Chondrocyte (in vitro differentiated cells): ENCODE measurements around the gene ZSWIM3. TPM values are rescaled to one million over a fixed set of nuclear protein-coding genes. Genes with fewer than 3 reads are reported as not detected.

Source experiments
- DNase-seq: peaks from one replicate; pipeline ENCODE4 v3.0.0; 2021; ENCODE audit warnings: mixed read lengths, low spot score
- H3K27ac Mint-ChIP-seq: one replicate; pipeline ENCODE4 v1.8.0; 2021; ENCODE audit warnings: mild to moderate bottlenecking, moderate library complexity, mixed read lengths; ENCODE audit not compliant: unreplicated experiment
- H3K27me3 Mint-ChIP-seq: 2 replicates; pipeline ENCODE4 v1.8.0; 2021; ENCODE audit warnings: low read depth, mixed read lengths
- H3K36me3 Mint-ChIP-seq: 2 replicates; pipeline ENCODE4 v1.8.0; 2021; ENCODE audit warnings: low read depth, mixed read lengths
- H3K4me1 Mint-ChIP-seq: 2 replicates; pipeline ENCODE4 v1.8.0; 2021; ENCODE audit warnings: low read depth, mild to moderate bottlenecking, mixed read lengths
- H3K4me3 Mint-ChIP-seq: one replicate; pipeline ENCODE4 v1.8.0; 2021; ENCODE audit warnings: mild to moderate bottlenecking, moderate library complexity, mixed read lengths; ENCODE audit not compliant: unreplicated experiment
- H3K9me3 Mint-ChIP-seq: 2 replicates; pipeline ENCODE4 v1.8.0; 2021; ENCODE audit warnings: low read depth, mixed read lengths
- total RNA-seq: library from RNA; stranded (reverse); gene quantifications from 3 replicates; pipeline ENCODE4 v1.2.1, GENCODE V29; 2021
- TF ChIP-seq, protein P1 (sequence below): fragments of 200-600 bp; sonication (generic); IDR thresholded peaks from 2 replicates; pipeline ENCODE4 v1.5.0; 2021; ENCODE audit warnings: antibody characterized with exemption, mild to moderate bottlenecking, moderate library complexity

Gene ZSWIM3
- total RNA-seq, 1 donor from 2014 or later = 3.9 TPM

DNA sequence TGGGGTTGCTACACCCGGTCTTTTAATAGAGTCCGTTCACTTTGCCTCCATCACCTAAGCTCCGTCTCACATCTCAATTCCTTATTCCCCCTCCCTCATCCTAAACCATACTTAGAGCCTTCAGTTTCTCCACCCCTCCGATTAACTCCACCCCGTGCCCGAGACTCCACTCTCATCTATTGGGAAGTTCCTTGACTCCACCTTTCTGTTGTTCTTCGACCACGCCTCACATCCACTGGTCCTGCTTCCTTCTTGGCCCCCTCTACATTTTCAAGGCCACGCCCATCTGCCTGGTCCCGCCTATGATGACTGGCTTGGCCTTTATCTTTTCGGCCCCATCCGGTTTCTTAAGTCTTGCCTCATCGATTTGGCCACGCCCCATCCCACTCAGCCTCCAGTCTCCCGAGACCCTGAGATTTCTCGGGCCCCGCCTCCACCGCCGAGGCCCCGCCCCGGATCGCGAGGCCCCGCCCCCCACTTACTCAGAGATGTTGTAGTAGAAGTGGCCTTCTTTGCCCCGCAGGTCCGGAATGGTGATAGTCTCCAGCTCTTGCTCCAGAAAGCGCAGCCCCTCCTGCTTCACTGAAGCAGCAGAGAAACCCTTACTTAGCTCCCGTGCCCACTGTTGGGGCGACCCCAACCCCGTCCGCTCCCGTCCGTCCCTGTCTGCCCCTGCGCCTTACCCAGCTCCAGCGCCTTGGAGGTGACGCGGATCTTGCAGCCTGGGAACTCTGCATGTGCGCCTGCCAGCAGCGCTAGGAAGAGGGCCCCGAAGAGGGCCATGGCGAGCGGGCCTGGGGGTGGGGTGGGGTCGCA, 53.5 kb downstream of the ZSWIM3 start:
- peaks cover 6% of the 10 kb centered on the region for H3K36me3 Mint-ChIP-seq
- H3K4me3 Mint-ChIP-seq = peak overlapping the region; percentile 79
- peak; percentile 97 for DNase-seq
- no peaks in the 10 kb centered on the region for H3K27me3 Mint-ChIP-seq
- TF ChIP-seq, protein P1, sequence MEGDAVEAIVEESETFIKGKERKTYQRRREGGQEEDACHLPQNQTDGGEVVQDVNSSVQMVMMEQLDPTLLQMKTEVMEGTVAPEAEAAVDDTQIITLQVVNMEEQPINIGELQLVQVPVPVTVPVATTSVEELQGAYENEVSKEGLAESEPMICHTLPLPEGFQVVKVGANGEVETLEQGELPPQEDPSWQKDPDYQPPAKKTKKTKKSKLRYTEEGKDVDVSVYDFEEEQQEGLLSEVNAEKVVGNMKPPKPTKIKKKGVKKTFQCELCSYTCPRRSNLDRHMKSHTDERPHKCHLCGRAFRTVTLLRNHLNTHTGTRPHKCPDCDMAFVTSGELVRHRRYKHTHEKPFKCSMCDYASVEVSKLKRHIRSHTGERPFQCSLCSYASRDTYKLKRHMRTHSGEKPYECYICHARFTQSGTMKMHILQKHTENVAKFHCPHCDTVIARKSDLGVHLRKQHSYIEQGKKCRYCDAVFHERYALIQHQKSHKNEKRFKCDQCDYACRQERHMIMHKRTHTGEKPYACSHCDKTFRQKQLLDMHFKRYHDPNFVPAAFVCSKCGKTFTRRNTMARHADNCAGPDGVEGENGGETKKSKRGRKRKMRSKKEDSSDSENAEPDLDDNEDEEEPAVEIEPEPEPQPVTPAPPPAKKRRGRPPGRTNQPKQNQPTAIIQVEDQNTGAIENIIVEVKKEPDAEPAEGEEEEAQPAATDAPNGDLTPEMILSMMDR = no peak
- peaks cover 25% of the 10 kb centered on the region for H3K4me1 Mint-ChIP-seq
- no peaks in the 10 kb centered on the region for H3K9me3 Mint-ChIP-seq
- H3K27ac Mint-ChIP-seq = peak overlapping the region; percentile 94

DNA sequence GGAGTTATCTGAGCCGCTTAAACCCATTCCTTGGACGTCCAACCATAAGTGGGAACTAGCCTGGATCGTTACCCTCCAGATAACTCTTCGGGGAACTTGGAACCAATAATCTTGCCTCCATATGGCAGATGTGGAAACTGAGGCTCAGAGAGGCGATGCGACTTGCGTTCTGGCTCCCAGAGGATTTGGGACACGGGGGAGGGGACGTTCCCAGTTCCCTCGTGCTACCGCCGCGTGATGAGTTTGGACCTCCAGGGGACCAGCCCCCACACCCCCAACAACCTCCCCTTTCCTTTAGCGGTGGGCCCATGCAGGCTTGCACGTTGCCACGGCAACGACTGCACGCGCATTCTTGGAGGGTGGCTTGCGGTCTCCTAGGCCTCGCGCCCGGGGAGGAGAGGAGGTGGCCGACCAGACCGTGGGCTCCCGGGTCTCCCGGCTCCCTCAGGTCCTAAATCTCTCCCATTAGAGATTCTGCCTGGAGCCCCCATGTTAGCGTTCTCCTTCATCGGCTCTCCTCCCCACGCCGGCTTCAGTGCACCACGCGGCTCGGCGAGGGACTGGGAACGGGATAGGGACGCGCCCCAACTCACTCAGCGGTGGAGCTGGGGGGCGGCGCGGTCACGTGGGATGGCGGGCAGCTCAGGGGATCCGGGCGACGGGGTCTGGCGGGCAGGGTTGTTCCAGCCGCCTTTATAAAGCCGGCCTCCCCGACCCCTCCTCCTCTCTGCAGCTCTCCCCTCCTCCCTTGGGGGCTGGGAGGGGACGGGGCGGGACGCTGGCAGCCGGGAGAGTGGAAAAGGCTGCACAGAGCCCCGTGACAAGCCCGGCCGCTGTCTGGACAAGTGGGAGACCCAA, 54.3 kb downstream of the ZSWIM3 start, which contains the start of gene PLTP:
Gene PLTP (minus strand): TSS at position 670 of the 858 bp plus-strand sequence. CDS start 703 bp downstream, outside the sequence.
- Mint-ChIP-seq H3K36me3 (peaks cover 6% of the 10 kb centered on the region), H3K27ac (peak within 1 kb of the TSS; percentile 94), H3K27me3 (no peaks in the 10 kb centered on the region), H3K4me3 (peak within 1 kb of the TSS; percentile 79), H3K9me3 (no peaks in the 10 kb centered on the region), H3K4me1 (peaks cover 25% of the 10 kb centered on the region)
- TF ChIP-seq, protein P1 = no peak
- no peak for DNase-seq

DNA sequence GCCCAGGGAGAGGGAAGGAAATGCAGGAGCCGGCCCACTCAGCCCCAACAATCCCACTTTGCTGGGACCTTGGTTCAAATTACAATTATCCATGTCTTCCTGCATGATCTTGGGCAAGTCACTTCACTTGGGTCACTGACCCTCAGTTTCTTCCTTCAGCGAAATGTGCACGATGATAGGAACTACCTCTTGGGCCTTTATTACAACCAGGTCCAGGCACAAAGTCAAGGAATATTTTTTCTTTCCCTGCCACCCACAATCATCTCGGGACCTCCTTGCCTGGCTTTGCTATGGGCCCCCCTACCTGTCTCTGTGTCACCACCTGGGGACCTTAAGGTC, 54.9 kb downstream of the ZSWIM3 start:
- Mint-ChIP-seq H3K36me3 (peaks cover 5% of the 10 kb centered on the region), H3K27me3 (no peaks in the 10 kb centered on the region), H3K4me1 (peaks cover 25% of the 10 kb centered on the region), H3K4me3 (peak overlapping the region; percentile 79), H3K27ac (peak overlapping the region; percentile 74), H3K9me3 (no peaks in the 10 kb centered on the region)
- TF ChIP-seq, protein P1 = no peak
- no peak for DNase-seq

DNA sequence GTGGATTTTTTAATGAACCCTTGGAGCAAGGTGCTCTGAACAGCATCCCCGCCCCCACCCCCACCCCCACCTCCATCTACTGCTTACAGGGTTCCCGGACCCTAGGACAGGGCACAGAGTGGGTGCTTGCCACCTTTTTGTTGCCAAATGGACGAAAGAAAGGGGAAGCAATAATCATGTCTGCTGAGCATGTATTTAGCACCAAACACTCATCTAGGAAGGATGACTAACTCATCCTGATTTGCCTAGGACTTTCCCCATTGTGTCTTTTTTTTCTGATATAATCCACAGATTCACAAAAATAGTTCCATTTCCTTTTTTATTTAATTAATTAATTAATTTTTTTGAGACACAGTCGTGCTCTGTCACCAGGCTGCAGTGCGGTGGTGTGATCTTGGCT, 55.7 kb downstream of the ZSWIM3 start:
- peaks cover 29% of the 10 kb centered on the region for H3K4me1 Mint-ChIP-seq
- TF ChIP-seq, protein P1 = no peak
- H3K9me3 Mint-ChIP-seq = no peaks in the 10 kb centered on the region
- H3K27ac Mint-ChIP-seq = no peak overlapping the region
- H3K36me3 Mint-ChIP-seq = peaks cover 3% of the 10 kb centered on the region
- no peaks in the 10 kb centered on the region for H3K27me3 Mint-ChIP-seq
- DNase-seq = no peak
- H3K4me3 Mint-ChIP-seq = no peak overlapping the region

DNA sequence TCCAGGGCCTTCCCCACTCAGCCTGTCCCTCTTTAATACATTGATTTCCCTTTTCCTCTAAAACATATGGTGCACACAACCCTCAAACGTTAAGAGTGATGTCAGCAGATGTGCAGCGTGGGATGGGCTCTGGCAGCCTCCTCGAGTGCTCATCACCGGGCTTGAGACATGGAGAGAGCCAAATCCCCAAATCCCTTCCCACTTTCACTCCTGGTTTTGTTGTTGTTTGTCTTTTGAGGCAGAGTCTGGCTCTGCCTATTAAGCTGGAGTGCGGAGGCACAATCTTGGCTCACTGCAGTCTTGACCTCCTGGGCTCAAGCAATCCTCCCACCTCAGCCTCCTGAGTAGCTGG, 60.4 kb downstream of the ZSWIM3 start:
- H3K36me3 Mint-ChIP-seq = no peaks in the 10 kb centered on the region
- H3K27me3 Mint-ChIP-seq = no peaks in the 10 kb centered on the region
- H3K9me3 Mint-ChIP-seq = no peaks in the 10 kb centered on the region
- H3K4me3 Mint-ChIP-seq = no peak overlapping the region
- peaks cover 38% of the 10 kb centered on the region for H3K4me1 Mint-ChIP-seq
- TF ChIP-seq, protein P1 = no peak
- DNase-seq = no peak
- H3K27ac Mint-ChIP-seq = peak overlapping the region; percentile 27
